Lower leg skin (tissue), 3 donors: ENCODE data around the gene TANGO6.

ENCODE experiments used
- CTCF ChIP-seq, 3 donors: fragments of 450-650 bp; IDR thresholded peaks; one replicate each; pipeline ENCODE4 v1.5.1; 2016; ENCODE audit warnings: antibody characterized with exemption in 3 of 3, mild to moderate bottlenecking in 3 of 3, moderate library complexity in 2 of 3
- POLR2A ChIP-seq, 2 donors: fragments of 450-650 bp; IDR thresholded peaks; one replicate each; pipeline ENCODE4 v1.6.1; 2016 to 2017; ENCODE audit warnings: antibody characterized with exemption in 2 of 2, mild to moderate bottlenecking in 1 of 2, moderate library complexity in 1 of 2

DNA sequence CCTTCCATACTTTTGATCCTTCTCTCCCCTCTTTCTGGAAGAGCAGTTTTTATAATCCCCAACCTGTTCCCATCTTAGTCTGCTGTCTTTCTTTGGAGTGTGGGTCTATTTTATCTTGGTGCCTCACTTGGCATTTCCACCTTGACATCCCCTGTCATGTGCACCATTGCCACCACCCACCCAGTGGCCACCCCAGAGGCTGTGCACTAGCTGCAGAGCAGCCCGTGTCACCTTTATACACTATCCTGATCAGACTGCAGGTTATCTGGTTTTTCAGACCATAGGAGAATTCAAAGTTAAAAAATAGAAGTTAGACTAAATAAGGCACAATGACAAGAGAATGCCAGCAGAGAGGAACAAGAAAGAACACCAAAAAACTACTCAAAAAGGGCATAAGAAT lies 43.8 kb downstream of the TANGO6 start:
- no peak for TF ChIP-seq CTCF (IDR thresholded peaks at IDR 0.05)
- TF ChIP-seq POLR2A (IDR thresholded peaks at IDR 0.05): no peak
